Right lobe of liver (tissue), 4 donors: Measurements from ENCODE around the gene METTL2B.

Experiments
- POLR2A ChIP-seq: fragments of 450-650 bp; IDR thresholded peaks from one replicate; pipeline ENCODE4 v1.6.1; 2017; ENCODE audit warnings: antibody characterized with exemption, mild to moderate bottlenecking
- TF ChIP-seq, protein P1 (sequence below), 4 donors: fragments of 200-600 bp in 3 of 4; fragments of 450-650 bp in 1 of 4; IDR thresholded peaks; one replicate each; pipeline versions ENCODE4 v1.5.1 to v1.8.0; 2016 to 2022; ENCODE audit warnings: antibody characterized with exemption in 4 of 4, mild to moderate bottlenecking in 2 of 4
- donor health status: DM: no; HTN: no; CAD: no.
- donor health status: DM: no; HTN: no; CAD: no.
- donor health status: DM: no; HTN: yes; CAD: no.

DNA sequence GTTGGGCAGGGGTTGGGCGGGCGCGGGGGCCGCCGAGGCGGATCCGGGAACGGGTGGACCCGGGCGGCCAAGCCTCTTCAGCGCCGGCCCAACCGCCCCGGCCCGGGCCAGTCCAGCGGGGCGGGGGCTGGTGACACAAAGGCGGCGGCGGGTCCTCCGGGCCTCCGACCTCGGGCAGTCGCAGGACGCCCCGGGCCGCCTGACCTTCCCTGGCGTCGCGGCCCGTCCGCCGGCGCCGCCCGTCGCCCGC lies 54.2 kb downstream of the METTL2B start:
- peak; percentile 54 for TF ChIP-seq POLR2A
- TF ChIP-seq, protein P1, sequence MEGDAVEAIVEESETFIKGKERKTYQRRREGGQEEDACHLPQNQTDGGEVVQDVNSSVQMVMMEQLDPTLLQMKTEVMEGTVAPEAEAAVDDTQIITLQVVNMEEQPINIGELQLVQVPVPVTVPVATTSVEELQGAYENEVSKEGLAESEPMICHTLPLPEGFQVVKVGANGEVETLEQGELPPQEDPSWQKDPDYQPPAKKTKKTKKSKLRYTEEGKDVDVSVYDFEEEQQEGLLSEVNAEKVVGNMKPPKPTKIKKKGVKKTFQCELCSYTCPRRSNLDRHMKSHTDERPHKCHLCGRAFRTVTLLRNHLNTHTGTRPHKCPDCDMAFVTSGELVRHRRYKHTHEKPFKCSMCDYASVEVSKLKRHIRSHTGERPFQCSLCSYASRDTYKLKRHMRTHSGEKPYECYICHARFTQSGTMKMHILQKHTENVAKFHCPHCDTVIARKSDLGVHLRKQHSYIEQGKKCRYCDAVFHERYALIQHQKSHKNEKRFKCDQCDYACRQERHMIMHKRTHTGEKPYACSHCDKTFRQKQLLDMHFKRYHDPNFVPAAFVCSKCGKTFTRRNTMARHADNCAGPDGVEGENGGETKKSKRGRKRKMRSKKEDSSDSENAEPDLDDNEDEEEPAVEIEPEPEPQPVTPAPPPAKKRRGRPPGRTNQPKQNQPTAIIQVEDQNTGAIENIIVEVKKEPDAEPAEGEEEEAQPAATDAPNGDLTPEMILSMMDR (IDR thresholded peaks at IDR 0.05), result no peak
